Measurements from ENCODE around the gene TPST1. TPM values are rescaled to one million over a fixed set of nuclear protein-coding genes. Genes with fewer than 3 reads are reported as not detected.

Gene TPST1
- total and polyA plus RNA-seq, 9 of the 15 experiments (the other 6 are each of a cell fraction or from before 2014, with no cell fraction given) = 0.15 to 2.2 (median 0.53) TPM

DNA sequence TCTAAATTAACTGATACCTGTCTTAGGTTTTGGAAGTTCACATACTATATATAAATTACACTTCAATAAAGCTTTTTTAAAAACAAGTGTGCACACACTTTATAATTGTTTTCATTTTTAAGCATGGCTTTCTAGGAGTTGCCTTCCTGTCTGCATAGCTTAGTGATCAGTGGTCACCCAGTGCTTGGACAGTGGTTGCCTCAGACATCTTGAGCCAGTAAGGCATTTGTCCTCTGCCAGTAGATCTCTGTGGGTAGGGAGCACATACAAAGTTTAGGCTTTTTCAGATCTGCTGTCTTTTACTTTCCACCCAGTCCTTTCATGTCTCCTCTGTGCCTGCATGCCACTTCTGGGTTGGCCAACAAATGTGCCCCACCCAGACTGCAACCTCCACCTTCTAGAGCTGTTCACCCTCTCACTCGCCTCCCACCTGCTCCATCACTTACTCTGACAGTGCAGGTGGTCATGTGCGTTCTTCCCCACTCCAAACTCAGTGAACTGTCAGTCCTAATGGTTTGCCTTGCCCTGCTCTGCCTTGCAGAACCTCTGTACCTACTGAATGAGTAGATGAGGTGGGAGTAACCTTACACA lies 31.7 kb downstream of the TPST1 start:
- no peak overlapping the region for H3K4me2 ChIP-seq (ENCODE audit: insufficient read depth, low read length)
- FAIRE-seq (no peak), ATAC-seq (no peak), DNase-seq (ENCODE audit: extremely low read depth in 1 of 4, low spot score in 3 of 4) (no peak)
- in situ Hi-C loops (cut with MboI) (no loop called here), intact Hi-C loops (cut with micrococcal nuclease) (no loop called here)
- TF ChIP-seq ILF3 (IDR thresholded peaks at IDR 0.05; ENCODE audit: borderline replicate concordance) (no peak), RNF219 (CRISPR knock-in tag; IDR thresholded peaks at IDR 0.05) (no peak), NR2F6 (CRISPR knock-in tag; IDR thresholded peaks at IDR 0.05) (no peak)
- peaks cover 13 to 23% of the 10 kb centered on the region in 2 experiments for H3K27me3 ChIP-seq (ENCODE audit: control insufficient read depth in 2 of 2, insufficient read depth in 2 of 2, low read length in 2 of 2)
- H2AFZ ChIP-seq (ENCODE audit: low read depth, low read length) = no peak overlapping the region
- H3K79me2 ChIP-seq (ENCODE audit: control insufficient read depth, insufficient read depth, low read length) = no peaks in the 10 kb centered on the region
- H3K27ac ChIP-seq (ENCODE audit: extremely low read depth, low read depth, low read length) = no peak overlapping the region
- no peaks in the 10 kb centered on the region for H3K4me1 ChIP-seq (replicated peaks in 1 of 2; ENCODE audit: control insufficient read depth in 2 of 2, insufficient read depth in 2 of 2, low read length in 2 of 2)
- no peaks in the 10 kb centered on the region for H3K9me1 ChIP-seq (ENCODE audit: control insufficient read depth, insufficient read depth, low read length)
- POLR2A ChIA-PET = interaction anchor here (0.6 to 1.3 kb wide), 2 partner anchors 25 to 759 kb away, joined by 3 read pairs; no protein-coding TSS in a partner anchor
- no peaks in the 10 kb centered on the region for H4K20me1 ChIP-seq (replicated peaks; ENCODE audit: control insufficient read depth, insufficient read depth, low read length)
- CTCF ChIA-PET (ENCODE audit: low intra/inter-chr PET ratio) = no interaction called here
- no peaks in the 10 kb centered on the region for H3K36me3 ChIP-seq (ENCODE audit: control insufficient read depth, insufficient read depth, low read length)
- H3K9me3 ChIP-seq (replicated peaks; ENCODE audit: control insufficient read depth, insufficient read depth, low read depth, low read length) = no peaks in the 10 kb centered on the region
- no peak overlapping the region for H3K9ac ChIP-seq (ENCODE audit: insufficient read depth in 1 of 2, low read depth in 2 of 2, low read length in 2 of 2)
- WGBS (ENCODE audit: insufficient coverage, low coverage, missing lambda C conversion rate) = 0% methylated on average over 2 of the region's 2 CpGs
- BruUV-seq (replicated peaks) = no TSS peak
- no peak overlapping the region for H3K4me3 ChIP-seq

Data from K562 (cell line).